ENCODE results near the gene GAS6. TPM values are rescaled to one million over a fixed set of nuclear protein-coding genes. Genes with fewer than 3 reads are reported as not detected.

GAS6 gene
- total RNA-seq, 2 experiments from 2014 or later: 0.16 to 0.27 TPM

DNA sequence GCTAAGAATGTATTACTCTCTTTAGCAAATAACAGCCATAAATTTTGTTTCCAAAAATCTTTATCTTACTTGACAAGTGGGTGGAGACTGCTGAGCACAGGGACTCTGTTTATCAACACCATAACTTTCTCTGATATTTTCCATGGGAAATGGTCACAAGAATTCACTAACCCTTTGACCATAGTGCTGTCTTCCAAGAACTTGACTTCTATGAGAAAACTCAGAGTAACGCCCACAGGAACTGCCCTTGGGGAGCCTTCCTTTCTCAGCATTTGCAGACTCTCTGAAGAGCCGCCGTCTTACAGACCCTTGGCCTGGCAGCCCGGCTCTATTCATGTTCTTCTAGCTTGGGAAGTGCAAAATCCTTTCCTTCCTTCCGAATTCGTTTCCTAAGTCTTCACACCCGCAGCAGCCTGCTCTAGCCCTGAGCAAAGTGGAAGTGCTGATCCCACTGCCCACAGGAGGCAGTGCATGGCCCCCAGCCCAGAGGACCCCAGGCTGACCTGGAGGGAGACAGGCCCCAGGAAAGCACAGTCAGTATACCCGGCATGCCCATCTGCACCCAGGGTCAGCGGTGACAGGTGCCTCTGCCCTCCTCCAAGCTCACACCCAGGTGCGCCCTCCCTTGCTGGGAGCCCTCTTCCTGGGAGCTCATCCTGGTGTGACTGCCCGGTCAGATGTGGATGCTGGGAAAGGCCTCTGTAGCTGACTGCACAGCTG is 10.2 kb downstream of the GAS6 start:
- peaks cover 6% of the 10 kb centered on the region for H3K27me3 Mint-ChIP-seq
- H3K27ac Mint-ChIP-seq: no peak overlapping the region
- DNase-seq: no peak
- no peak overlapping the region for H3K4me3 Mint-ChIP-seq
- peaks cover 18% of the 10 kb centered on the region for H3K4me1 Mint-ChIP-seq
- no peaks in the 10 kb centered on the region for H3K36me3 Mint-ChIP-seq
- H3K9me3 Mint-ChIP-seq: no peaks in the 10 kb centered on the region

DNA sequence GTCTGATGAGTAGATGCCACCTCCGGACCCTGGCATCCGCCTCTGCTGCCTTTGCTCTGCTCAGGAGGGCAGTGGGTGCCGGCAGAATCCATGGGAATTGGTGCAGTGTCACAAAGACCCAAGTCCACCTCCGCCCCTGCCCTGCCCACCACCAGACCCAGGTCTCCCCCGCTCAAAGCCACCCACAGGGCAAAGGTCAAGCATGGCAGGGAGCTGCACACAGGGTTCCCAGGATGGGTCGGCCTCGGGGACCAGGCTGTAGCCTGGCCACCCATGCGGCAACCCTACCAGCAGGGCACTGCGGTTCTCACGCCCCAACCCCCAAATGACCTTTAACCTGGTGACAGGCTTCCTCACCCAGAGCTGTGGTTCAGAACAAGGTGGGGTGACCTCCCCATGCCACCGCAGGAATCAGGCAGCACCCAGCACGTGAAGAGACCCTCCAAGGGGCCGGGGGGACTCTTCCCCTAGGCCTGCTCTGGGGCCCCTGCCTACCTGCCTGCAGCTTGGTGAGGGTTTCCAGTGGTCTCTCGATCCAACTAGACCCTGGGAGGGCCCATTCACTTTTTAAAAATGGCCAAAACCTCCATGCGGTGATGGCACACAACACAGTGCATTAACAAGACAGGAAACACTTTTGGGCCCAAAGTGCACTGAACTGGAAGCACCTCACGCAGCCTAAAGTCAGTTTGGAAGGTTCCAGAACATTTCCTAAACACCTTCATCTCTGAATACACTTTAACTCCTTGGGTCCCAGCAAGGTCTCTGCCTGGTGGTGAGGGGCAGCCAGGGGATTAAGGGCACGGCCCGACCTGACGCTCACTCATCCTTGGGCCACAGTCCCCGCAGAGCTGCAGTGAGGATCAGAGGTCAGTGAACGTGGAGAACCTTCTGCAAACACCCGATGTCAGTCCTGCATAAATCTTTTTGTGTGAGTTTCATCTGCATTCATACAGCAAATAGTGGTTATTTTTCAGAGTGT is 11.0 kb downstream of the GAS6 start:
- Mint-ChIP-seq H3K27ac (no peak overlapping the region), H3K27me3 (peaks cover 8% of the 10 kb centered on the region), H3K36me3 (no peaks in the 10 kb centered on the region), H3K4me1 (peaks cover 18% of the 10 kb centered on the region), H3K9me3 (no peaks in the 10 kb centered on the region), H3K4me3 (no peak overlapping the region)
- no peak for DNase-seq

DNA sequence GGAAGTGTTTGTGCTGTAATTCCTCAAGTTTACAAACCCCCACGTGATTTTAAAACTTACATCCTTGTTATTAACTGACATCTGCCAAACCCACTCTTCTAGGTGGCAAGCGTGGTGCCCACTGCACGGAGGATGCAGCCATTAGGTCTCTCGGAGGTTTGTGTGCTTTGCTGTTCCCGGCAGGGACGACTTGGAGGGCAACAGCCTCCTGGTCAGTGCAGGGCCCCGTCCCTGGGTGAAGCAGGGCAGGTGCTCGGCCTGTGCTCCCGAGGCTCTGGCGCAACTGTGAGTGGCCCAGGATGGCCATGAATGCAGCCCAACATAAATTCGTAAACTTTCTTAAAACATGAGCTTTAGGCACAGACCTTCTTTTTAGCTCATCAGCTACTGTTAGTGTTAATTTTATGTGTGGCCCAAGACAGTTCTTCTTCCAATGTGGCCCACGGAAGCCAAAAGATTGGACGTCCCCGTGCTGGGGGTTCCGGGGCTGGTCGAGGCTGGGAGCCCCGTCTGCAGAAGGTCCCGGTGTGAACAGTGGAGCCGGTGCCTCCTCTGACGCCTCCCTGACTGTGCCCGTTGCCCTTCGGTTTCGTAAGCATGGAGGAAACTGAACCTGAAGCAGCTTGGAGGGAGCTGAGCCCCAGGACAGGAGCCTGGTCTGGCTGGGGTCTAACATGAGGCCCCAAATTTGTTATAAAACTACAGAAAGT is 11.9 kb downstream of the GAS6 start:
- no peaks in the 10 kb centered on the region for H3K9me3 Mint-ChIP-seq
- no peak overlapping the region for H3K27ac Mint-ChIP-seq
- peaks cover 10% of the 10 kb centered on the region for H3K27me3 Mint-ChIP-seq
- H3K4me1 Mint-ChIP-seq: peaks cover 18% of the 10 kb centered on the region
- no peaks in the 10 kb centered on the region for H3K36me3 Mint-ChIP-seq
- no peak for DNase-seq
- no peak overlapping the region for H3K4me3 Mint-ChIP-seq

DNA sequence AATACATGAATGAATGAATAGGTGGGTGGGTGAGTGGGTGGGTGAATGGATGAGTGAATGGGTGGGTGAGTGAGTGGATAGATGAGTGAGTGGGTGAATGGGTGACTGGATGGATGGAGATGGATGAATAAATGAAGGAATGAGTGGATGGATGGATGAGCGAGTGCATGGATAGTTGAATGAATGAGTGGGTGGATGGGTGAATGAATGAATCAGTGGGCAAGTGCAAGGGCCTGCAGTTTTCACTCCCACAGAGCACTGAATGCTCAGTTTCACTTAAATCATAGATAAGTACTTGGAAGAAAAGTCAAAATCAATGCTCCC is 12.4 kb downstream of the GAS6 start:
- Mint-ChIP-seq H3K4me1 (peaks cover 21% of the 10 kb centered on the region), H3K4me3 (no peak overlapping the region), H3K27me3 (peaks cover 10% of the 10 kb centered on the region), H3K36me3 (no peaks in the 10 kb centered on the region), H3K9me3 (no peaks in the 10 kb centered on the region), H3K27ac (no peak overlapping the region)
- no peak for DNase-seq

DNA sequence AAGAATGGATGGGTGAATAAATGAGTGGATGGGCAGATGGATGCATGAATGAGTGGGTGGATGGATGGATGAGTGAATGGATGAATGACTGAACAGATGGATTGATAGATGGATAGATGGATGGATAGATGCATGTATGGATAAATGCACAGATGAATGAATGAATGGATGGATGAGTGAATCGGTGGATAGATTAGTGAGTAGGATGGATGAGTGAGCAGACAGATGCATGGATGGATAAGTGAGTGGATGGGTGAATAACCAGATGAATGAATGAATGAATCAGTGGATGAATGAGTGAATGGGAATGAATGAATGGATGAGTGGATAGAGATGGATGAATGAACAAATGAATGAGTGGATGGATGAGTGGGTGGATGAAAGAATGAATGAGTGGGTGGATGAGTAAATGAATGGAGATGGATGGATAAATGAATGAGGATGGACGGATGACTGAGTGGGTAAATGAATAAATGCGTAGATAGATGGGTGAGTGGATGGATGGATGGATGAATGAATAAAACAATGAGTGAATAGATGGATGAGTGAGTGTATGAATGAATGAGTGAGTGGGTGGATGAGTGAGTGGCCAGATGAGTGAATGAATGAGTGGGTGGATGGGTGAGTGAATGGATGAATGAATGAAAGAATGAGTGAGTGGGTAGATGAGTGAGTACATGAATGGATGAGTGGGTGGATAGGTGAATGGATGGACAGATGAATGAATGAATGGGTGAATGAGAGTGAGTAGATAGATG is 13.0 kb downstream of the GAS6 start:
- H3K27me3 Mint-ChIP-seq: peaks cover 10% of the 10 kb centered on the region
- no peak overlapping the region for H3K27ac Mint-ChIP-seq
- H3K4me1 Mint-ChIP-seq: peaks cover 27% of the 10 kb centered on the region
- H3K36me3 Mint-ChIP-seq: no peaks in the 10 kb centered on the region
- DNase-seq: no peak
- no peak overlapping the region for H3K4me3 Mint-ChIP-seq
- no peaks in the 10 kb centered on the region for H3K9me3 Mint-ChIP-seq

DNA sequence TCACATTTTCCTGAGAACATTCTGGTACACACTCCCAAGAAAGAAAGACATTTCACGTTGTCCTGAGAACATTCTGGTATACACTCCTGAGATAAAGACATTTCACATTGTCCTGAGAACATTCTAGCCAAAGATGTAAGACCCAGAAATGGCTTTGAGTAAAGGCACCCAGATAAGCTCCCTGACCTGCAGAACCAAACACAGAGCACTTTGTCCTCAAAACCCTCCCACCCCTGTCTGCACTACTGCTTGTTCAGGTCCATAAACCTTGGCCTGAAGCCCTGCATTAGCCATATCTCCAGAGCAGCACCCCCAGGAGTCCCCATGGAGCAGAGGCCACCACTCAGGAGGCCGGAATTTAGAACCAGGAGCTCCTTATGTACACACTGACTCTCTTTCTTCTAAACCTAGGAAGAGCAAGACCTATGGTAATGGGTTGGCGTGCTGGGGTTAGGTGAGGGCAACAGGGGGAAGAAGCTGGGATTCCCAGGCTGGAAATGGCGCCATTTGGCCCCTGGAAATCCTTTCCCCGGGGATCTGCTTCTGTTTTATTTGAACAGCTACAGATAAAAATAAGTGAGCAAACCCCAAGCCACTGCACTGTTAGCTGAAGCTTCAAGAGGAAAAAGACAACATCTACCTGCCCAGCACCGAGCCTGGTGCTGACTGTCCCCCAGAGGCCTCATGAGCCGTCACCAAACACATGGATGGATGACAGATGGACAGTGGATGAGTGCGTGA is 13.7 kb downstream of the GAS6 start:
- no peak overlapping the region for H3K4me3 Mint-ChIP-seq
- H3K27me3 Mint-ChIP-seq: peaks cover 10% of the 10 kb centered on the region
- no peaks in the 10 kb centered on the region for H3K36me3 Mint-ChIP-seq
- no peaks in the 10 kb centered on the region for H3K9me3 Mint-ChIP-seq
- H3K4me1 Mint-ChIP-seq: peaks cover 34% of the 10 kb centered on the region
- no peak for DNase-seq
- no peak overlapping the region for H3K27ac Mint-ChIP-seq

DNA sequence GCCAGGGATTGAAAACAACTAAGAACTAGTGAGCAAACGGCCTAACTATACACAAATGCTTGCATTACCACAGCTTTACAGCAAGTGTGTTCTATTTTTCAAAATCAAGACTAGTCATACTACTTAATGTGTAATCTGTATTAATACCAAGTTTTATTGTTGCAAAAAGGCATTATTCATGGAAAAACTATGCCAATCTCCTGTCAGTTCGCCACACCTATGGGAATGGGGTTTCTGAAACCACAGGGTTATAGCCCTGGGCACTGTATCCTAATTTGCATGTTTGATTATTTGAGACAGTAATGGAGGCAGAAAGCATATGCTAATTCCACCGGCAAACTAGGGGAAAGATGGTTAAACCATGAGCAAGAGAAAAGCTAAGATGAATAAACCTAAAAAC is 14.3 kb downstream of the GAS6 start:
- Mint-ChIP-seq H3K4me1 (peaks cover 36% of the 10 kb centered on the region), H3K27me3 (peaks cover 6% of the 10 kb centered on the region), H3K4me3 (no peak overlapping the region), H3K9me3 (no peaks in the 10 kb centered on the region), H3K36me3 (no peaks in the 10 kb centered on the region), H3K27ac (no peak overlapping the region)
- DNase-seq: no peak

DNA sequence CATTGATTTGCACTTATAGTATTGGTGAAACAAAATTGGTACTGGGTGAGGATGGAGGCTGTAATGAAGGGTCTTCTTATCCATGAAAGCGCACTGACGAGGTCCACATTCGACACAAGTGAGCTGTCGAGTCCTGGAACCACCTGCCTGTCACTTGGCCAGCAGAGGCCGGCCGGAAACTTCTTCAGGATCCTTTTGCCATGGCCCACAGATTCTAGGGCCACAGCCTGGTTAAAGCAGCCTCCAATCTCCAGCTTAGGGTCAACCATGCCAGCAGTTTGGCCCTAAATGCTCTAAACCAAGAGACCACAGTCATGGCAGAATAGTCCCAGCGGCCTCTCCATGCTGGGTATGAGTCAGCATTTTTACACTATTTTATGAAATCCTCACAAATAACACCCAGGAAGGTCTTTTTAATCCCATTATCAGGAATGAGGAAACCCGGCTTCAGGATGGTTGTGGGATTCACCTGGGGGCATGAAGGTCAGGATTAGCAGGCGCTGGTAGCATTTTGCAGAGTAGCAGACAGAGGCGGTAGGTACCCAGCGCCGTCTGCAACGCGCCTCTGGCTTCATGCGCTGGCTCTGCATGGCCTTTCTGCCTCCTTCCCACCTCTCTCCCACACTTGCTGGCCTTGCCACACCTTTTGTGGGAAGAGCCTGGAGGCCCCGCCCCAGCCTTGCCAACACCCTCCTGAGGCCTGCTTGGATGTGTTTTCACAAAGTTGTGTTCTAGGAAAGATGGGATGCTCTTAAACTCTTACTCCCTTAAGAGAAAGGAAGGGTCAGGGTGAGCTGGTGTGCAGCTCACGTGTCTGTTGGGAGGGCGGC is 15.2 kb downstream of the GAS6 start:
- Mint-ChIP-seq H3K27me3 (peaks cover 7% of the 10 kb centered on the region), H3K4me3 (no peak overlapping the region), H3K4me1 (peaks cover 32% of the 10 kb centered on the region), H3K36me3 (no peaks in the 10 kb centered on the region), H3K9me3 (no peaks in the 10 kb centered on the region), H3K27ac (no peak overlapping the region)
- DNase-seq: no peak

DNA sequence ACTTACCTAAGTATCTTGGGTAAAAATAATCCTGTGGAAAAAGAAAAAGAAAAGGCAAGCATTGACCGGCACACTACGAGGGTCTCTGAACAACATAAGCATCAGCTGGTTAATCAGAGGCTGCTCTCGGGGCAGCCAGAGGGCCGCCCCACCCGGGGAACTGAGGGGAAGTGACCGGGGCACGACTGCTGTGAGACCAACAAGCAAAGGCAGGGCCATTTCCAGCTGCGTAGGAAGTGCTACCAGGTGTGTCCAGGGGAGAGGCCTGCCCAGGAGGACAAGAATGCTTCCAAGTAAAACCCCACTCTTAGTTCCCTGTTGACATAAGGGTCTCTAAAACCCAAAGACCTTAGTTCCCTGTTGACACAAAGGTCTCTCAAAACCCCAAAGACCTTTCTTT is 15.9 kb downstream of the GAS6 start:
- DNase-seq: no peak

DNA sequence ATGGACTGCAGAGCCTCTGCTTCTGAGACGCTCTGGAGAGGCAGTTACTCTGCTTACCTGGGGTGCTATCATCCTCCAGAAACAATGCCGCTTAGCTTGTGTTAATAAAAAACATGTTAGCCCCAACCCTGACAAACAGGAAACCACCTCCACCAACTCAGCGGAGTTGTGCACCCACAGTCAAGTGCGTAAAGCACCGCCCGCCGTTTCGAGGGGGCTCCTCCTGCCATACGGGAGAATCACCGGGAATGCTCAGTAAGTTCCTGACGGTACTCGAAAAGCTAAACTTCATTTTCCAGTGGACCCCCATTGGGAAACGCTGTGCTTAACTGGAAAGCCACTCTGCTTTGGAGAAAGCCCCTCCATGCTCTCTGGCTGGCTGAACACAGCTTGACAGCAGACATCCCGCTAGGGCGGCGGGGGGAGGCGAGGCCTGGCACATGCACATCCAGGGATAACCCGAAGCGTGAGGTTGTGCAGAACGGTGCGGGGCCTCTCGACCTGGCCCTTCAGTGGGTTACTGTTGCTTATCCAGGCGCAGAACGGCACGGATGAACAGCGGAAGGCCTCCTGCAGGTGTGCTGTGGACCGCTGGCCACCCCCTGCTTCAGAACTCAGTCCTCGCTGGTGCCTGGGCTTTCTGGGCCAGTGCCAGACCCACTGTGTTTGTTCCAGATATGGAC is 17.1 kb downstream of the GAS6 start:
- H3K4me3 Mint-ChIP-seq: no peak overlapping the region
- no peak for DNase-seq
- H3K9me3 Mint-ChIP-seq: peaks cover 5% of the 10 kb centered on the region
- H3K36me3 Mint-ChIP-seq: no peaks in the 10 kb centered on the region
- H3K4me1 Mint-ChIP-seq: peaks cover 33% of the 10 kb centered on the region
- no peak overlapping the region for H3K27ac Mint-ChIP-seq
- peaks cover 11% of the 10 kb centered on the region for H3K27me3 Mint-ChIP-seq

More for the DNA sequence above, 15.9 kb downstream of the GAS6 start:
- peaks cover 28% of the 10 kb centered on the region for H3K4me1 Mint-ChIP-seq
- no peak overlapping the region for H3K27ac Mint-ChIP-seq
- H3K27me3 Mint-ChIP-seq: peaks cover 7% of the 10 kb centered on the region
- no peak overlapping the region for H3K4me3 Mint-ChIP-seq
- H3K36me3 Mint-ChIP-seq: no peaks in the 10 kb centered on the region
- no peaks in the 10 kb centered on the region for H3K9me3 Mint-ChIP-seq

DNA sequence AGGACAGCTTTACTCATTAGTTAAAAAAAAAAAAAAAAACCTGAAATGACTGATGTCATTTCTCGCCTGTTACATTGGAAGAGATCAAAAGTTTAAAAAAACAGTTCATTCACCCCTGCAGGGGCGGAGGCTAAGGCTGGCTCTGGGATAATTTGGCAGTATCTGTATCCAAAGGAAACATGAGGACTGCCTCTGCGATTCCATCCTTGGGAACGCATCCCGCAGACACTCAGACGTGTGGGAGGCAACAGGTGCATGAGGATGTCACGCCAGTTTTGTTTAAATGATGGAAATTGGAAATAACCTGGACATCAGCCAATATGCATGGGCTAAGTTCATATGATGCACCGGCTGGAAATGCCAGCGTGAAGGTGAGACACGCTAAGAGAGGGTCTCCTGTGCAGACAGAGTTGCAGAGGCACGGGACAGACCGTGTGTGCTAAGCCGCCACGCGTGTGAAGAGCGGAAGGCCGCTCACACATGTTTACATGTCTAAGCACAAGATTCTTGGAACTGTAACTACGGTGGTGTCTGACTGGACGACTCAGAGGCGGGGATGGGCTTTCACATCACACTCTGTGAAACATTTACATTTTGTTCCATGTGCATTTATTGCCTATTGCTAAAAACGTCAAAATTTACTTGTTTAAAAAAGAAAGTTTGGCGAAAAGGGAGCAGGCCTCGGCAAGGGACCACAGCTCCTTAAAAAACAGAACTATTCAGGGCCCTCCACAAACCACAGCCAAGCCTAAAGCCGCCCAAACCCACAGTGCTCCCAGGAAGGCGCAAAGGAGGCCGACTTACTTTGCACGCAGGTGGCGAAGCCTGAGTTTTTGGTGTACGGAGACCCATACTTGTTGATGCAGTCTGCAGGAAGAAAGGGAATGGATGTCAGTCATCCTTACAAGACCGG is 17.9 kb downstream of the GAS6 start:
- DNase-seq: no peak
- Mint-ChIP-seq H3K27me3 (peaks cover 11% of the 10 kb centered on the region), H3K9me3 (peaks cover 10% of the 10 kb centered on the region), H3K27ac (no peak overlapping the region), H3K4me1 (peaks cover 38% of the 10 kb centered on the region), H3K36me3 (peaks cover 4% of the 10 kb centered on the region), H3K4me3 (peak overlapping the region; percentile 43)

DNA sequence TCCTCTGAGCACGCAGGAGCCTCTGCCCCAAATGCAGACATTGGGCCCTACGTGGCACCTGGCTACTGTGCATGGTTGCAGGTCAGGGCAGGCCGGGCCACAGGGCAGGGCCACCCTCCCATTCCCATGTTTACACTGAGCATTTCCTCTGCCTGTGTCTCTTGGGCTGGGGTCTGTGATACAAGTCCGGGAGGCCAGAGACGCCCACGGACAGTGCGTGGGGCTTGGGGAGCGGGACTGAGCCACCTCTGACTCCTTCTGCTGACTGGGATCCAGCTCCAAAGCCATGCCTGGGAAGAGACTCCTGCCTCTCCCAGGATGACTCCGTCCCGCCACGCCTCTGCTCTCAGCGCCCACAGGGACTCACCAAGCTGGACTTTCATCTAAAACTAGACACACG is 18.8 kb downstream of the GAS6 start:
- Mint-ChIP-seq H3K27ac (no peak overlapping the region), H3K36me3 (peaks cover 4% of the 10 kb centered on the region), H3K4me3 (no peak overlapping the region), H3K9me3 (peaks cover 10% of the 10 kb centered on the region), H3K4me1 (peaks cover 38% of the 10 kb centered on the region), H3K27me3 (peaks cover 11% of the 10 kb centered on the region)
- no peak for DNase-seq

All from activated naive CD8-positive, alpha-beta T cell treated with anti-CD3 and anti-CD28 coated beads for 36 hours (primary cell).